ENCODE measurements around the gene DCANP1. TPM values are rescaled to one million over a fixed set of nuclear protein-coding genes. Genes with fewer than 3 reads are reported as not detected.

DCANP1 gene
- total RNA-seq, 4 donors from 2014 or later: 0.26 TPM; not detected in 3

- TF ChIP-seq, protein P1, sequence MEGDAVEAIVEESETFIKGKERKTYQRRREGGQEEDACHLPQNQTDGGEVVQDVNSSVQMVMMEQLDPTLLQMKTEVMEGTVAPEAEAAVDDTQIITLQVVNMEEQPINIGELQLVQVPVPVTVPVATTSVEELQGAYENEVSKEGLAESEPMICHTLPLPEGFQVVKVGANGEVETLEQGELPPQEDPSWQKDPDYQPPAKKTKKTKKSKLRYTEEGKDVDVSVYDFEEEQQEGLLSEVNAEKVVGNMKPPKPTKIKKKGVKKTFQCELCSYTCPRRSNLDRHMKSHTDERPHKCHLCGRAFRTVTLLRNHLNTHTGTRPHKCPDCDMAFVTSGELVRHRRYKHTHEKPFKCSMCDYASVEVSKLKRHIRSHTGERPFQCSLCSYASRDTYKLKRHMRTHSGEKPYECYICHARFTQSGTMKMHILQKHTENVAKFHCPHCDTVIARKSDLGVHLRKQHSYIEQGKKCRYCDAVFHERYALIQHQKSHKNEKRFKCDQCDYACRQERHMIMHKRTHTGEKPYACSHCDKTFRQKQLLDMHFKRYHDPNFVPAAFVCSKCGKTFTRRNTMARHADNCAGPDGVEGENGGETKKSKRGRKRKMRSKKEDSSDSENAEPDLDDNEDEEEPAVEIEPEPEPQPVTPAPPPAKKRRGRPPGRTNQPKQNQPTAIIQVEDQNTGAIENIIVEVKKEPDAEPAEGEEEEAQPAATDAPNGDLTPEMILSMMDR (IDR thresholded peaks at IDR 0.05): no peak
- no peak for TF ChIP-seq POLR2AphosphoS5 (IDR thresholded peaks at IDR 0.05)
- no peak for TF ChIP-seq POLR2A (IDR thresholded peaks at IDR 0.05; ENCODE audit: low read depth)
- no peak for TF ChIP-seq EP300 (IDR thresholded peaks at IDR 0.05)
- 46% methylated on average over 10 of the region's 11 CpGs for WGBS
- Histone ChIP-seq H3K27ac (replicated peaks in 1 of 4) (no peak overlapping the region), H3K4me1 (peaks cover 19 to 25% (median 22%) of the 10 kb centered on the region in 4 donors), H3K27me3 (no peaks in the 10 kb centered on the region), H3K9me3 (no peaks in the 10 kb centered on the region), H3K4me3 (no peak overlapping the region), H3K36me3 (no peaks in the 10 kb centered on the region)
- DNase-seq (ENCODE audit: extremely low spot score): no peak
- intact Hi-C loops (cut with DNase I): no loop called here
Observed at GRCh38 chr5:135441350-135441831, 5.8 kb downstream of the DCANP1 start.

- DNase-seq (ENCODE audit: extremely low spot score): peak; percentile 89
- no peak for TF ChIP-seq POLR2A (IDR thresholded peaks at IDR 0.05; ENCODE audit: low read depth)
- no peak for TF ChIP-seq POLR2AphosphoS5 (IDR thresholded peaks at IDR 0.05)
- TF ChIP-seq, protein P1 (IDR thresholded peaks at IDR 0.05): no peak
- Histone ChIP-seq H3K4me3 (no peak overlapping the region), H3K36me3 (no peaks in the 10 kb centered on the region), H3K4me1 (peaks cover 19 to 25% (median 22%) of the 10 kb centered on the region in 4 donors), H3K27me3 (no peaks in the 10 kb centered on the region), H3K9me3 (no peaks in the 10 kb centered on the region), H3K27ac (replicated peaks in 1 of 4) (no peak overlapping the region)
- 63% methylated on average over 6 of the region's 6 CpGs for WGBS
- intact Hi-C loops (cut with DNase I): no loop called here
Observed at GRCh38 chr5:135440916-135441315, 6.2 kb downstream of the DCANP1 start.

- TF ChIP-seq POLR2A (IDR thresholded peaks at IDR 0.05; ENCODE audit: low read depth): no peak
- no peak for TF ChIP-seq EP300 (IDR thresholded peaks at IDR 0.05)
- no peak for TF ChIP-seq POLR2AphosphoS5 (IDR thresholded peaks at IDR 0.05)
- TF ChIP-seq, protein P1 (IDR thresholded peaks at IDR 0.05): no peak
- Histone ChIP-seq H3K9me3 (no peaks in the 10 kb centered on the region), H3K4me3 (no peak overlapping the region), H3K27ac (replicated peaks in 1 of 4) (no peak overlapping the region), H3K4me1 (peaks cover 19 to 25% (median 22%) of the 10 kb centered on the region in 4 donors), H3K27me3 (peaks cover 0 to 12% (median 0%) of the 10 kb centered on the region in 4 donors), H3K36me3 (no peaks in the 10 kb centered on the region)
- DNase-seq (ENCODE audit: extremely low spot score): peak; percentile 75
- intact Hi-C loops (cut with DNase I): no loop called here
- WGBS: 85% methylated on average over 8 of the region's 11 CpGs
Observed at GRCh38 chr5:135439231-135440205, 7.6 kb downstream of the DCANP1 start.

- WGBS: 84% methylated on average over 10 of the region's 10 CpGs
- Histone ChIP-seq H3K36me3 (no peaks in the 10 kb centered on the region), H3K27ac (replicated peaks in 1 of 4) (peak overlapping the region in 1 of 4 donors; percentile 1), H3K9me3 (no peaks in the 10 kb centered on the region), H3K4me3 (no peak overlapping the region), H3K27me3 (peaks cover 0 to 18% (median 0%) of the 10 kb centered on the region in 4 donors), H3K4me1 (peaks cover 21 to 25% (median 22%) of the 10 kb centered on the region in 4 donors)
- TF ChIP-seq EP300 (IDR thresholded peaks at IDR 0.05) (no peak), POLR2AphosphoS5 (IDR thresholded peaks at IDR 0.05) (no peak), POLR2A (IDR thresholded peaks at IDR 0.05; ENCODE audit: low read depth) (no peak)
- TF ChIP-seq, protein P1 (IDR thresholded peaks at IDR 0.05): no peak
- DNase-seq (ENCODE audit: extremely low spot score): peak; percentile 60
- intact Hi-C loops (cut with DNase I): no loop called here
Observed at GRCh38 chr5:135438636-135439221, 8.4 kb downstream of the DCANP1 start.

Data from esophagus muscularis mucosa (tissue), 4 donors.